Vagina (tissue), 2 donors: ENCODE measurements around the gene CLRN2.

Experiments used
- POLR2A ChIP-seq, 2 donors: fragments of 450-650 bp; IDR thresholded peaks; one replicate each; pipeline ENCODE4 v1.6.1; 2017; ENCODE audit warnings: antibody characterized with exemption in 2 of 2, mild to moderate bottlenecking in 2 of 2, moderate library complexity in 2 of 2
- POLR2AphosphoS5 ChIP-seq, 2 donors: sonication (generic); formaldehyde crosslinking; IDR thresholded peaks; one replicate each; pipeline ENCODE4 v1.9.0; 2017; ENCODE audit warnings: antibody characterized with exemption in 2 of 2, mild to moderate bottlenecking in 2 of 2, low read depth in 1 of 2; ENCODE audit not compliant: insufficient read depth in 1 of 2
- TF ChIP-seq, protein P1 (sequence below), 3 experiments: fragments of 450-650 bp in 2 of 3; fragments of 200-600 bp in 1 of 3; sonication (generic) in 1 of 3; IDR thresholded peaks; one replicate each; pipeline ENCODE4 v1.5.1; 2017 to 2019; ENCODE audit warnings: antibody characterized with exemption in 3 of 3, mild to moderate bottlenecking in 2 of 3, moderate library complexity in 2 of 3

DNA sequence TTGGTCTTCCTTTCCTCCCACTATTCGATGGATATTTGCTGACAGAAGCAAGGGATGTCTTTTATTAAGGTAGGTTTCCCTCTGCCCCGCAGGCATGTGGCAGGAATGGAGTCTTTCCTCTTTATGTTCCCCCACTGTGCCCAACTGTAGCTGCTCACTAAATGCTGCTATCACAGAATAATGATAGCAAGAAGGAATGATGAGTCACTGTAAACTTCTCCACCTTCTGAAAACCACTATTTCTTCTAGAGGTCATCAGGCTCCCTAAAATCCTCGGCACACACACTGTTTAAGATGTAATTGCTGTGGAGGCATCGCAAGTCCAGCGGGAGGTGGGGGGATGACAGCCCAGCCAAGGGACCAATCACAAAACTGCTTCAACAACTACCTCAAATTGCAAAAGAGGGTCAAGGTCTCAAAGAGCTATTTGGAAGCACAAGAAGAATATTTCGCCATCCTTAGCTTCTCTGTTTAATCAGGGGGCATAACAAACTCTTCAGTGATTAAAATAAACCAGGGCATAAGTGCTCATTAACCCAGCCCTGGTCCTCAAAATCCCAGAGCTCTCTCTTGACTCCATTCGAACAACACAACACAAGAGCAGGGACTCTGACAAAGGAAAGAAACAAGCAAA lies 17.0 kb upstream of the CLRN2 start:
- TF ChIP-seq, protein P1, sequence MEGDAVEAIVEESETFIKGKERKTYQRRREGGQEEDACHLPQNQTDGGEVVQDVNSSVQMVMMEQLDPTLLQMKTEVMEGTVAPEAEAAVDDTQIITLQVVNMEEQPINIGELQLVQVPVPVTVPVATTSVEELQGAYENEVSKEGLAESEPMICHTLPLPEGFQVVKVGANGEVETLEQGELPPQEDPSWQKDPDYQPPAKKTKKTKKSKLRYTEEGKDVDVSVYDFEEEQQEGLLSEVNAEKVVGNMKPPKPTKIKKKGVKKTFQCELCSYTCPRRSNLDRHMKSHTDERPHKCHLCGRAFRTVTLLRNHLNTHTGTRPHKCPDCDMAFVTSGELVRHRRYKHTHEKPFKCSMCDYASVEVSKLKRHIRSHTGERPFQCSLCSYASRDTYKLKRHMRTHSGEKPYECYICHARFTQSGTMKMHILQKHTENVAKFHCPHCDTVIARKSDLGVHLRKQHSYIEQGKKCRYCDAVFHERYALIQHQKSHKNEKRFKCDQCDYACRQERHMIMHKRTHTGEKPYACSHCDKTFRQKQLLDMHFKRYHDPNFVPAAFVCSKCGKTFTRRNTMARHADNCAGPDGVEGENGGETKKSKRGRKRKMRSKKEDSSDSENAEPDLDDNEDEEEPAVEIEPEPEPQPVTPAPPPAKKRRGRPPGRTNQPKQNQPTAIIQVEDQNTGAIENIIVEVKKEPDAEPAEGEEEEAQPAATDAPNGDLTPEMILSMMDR (IDR thresholded peaks at IDR 0.05): no peak
- TF ChIP-seq POLR2AphosphoS5 (IDR thresholded peaks at IDR 0.05; ENCODE audit: insufficient read depth in 1 of 2, low read depth in 1 of 2) (no peak), POLR2A (IDR thresholded peaks at IDR 0.05) (no peak)
